Nephron (organoid): Measurements from ENCODE around the gene MGMT.

Experiments
- H3K27ac Mint-ChIP-seq, 3 experiments: 2 replicates each; pipeline ENCODE4 v1.8.0; 2020; ENCODE audit warnings: mixed read lengths in 3 of 3, mild to moderate bottlenecking in 2 of 3, moderate library complexity in 1 of 3
- H3K27me3 Mint-ChIP-seq: 2 replicates; pipeline ENCODE4 v1.8.0; 2021; ENCODE audit warnings: low read depth, mild to moderate bottlenecking, moderate library complexity, mixed read lengths
- H3K36me3 Mint-ChIP-seq: 2 replicates; pipeline ENCODE4 v1.8.0; 2020; ENCODE audit warnings: low read depth, mixed read lengths
- H3K4me1 Mint-ChIP-seq: 2 replicates; pipeline ENCODE4 v1.8.0; 2020; ENCODE audit warnings: mixed read lengths
- H3K4me3 Mint-ChIP-seq, 3 experiments: 2 replicates each; pipeline ENCODE4 v1.8.0; 2020; ENCODE audit warnings: mild to moderate bottlenecking in 3 of 3, mixed read lengths in 3 of 3, moderate library complexity in 2 of 3
- H3K9me3 Mint-ChIP-seq: 2 replicates; pipeline ENCODE4 v1.8.0; 2020; ENCODE audit warnings: mixed read lengths
- TF ChIP-seq, protein P1 (sequence below), 3 experiments: fragments of 200-600 bp; sonication (generic); IDR thresholded peaks; one replicate each; pipeline ENCODE4 v1.5.0; 2021; ENCODE audit warnings: antibody characterized with exemption in 3 of 3; ENCODE audit not compliant: unreplicated experiment in 3 of 3

MGMT gene

DNA sequence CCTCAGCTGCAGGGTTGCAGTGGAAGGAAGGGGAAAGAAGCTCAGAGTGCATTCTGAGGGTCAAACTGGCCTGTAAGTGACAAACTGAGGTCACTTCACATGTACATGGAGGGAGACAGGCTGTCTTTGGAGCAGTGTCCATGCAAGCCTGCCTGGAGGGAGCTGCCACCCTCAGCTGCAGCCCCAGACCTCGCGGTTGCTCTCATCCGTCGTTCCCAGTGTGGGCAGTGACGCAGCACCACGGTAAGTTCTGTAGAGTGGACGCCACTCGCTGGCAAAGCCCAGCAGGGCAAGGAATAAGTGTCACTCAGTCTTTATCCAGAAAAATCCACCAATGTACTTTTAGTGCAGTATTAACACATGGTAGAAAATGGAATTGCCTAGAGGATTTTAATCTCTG, 225.7 kb downstream of the MGMT start:
- Mint-ChIP-seq H3K36me3 (no peaks in the 10 kb centered on the region), H3K27ac (peak overlapping the region in 1 of 3 experiments; percentile 68), H3K4me1 (peaks cover 63% of the 10 kb centered on the region), H3K27me3 (peaks cover 12% of the 10 kb centered on the region), H3K9me3 (no peaks in the 10 kb centered on the region), H3K4me3 (no peak overlapping the region)
- TF ChIP-seq, protein P1, sequence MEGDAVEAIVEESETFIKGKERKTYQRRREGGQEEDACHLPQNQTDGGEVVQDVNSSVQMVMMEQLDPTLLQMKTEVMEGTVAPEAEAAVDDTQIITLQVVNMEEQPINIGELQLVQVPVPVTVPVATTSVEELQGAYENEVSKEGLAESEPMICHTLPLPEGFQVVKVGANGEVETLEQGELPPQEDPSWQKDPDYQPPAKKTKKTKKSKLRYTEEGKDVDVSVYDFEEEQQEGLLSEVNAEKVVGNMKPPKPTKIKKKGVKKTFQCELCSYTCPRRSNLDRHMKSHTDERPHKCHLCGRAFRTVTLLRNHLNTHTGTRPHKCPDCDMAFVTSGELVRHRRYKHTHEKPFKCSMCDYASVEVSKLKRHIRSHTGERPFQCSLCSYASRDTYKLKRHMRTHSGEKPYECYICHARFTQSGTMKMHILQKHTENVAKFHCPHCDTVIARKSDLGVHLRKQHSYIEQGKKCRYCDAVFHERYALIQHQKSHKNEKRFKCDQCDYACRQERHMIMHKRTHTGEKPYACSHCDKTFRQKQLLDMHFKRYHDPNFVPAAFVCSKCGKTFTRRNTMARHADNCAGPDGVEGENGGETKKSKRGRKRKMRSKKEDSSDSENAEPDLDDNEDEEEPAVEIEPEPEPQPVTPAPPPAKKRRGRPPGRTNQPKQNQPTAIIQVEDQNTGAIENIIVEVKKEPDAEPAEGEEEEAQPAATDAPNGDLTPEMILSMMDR (IDR thresholded peaks at IDR 0.05; ENCODE audit: unreplicated experiment in 3 of 3): no peak

DNA sequence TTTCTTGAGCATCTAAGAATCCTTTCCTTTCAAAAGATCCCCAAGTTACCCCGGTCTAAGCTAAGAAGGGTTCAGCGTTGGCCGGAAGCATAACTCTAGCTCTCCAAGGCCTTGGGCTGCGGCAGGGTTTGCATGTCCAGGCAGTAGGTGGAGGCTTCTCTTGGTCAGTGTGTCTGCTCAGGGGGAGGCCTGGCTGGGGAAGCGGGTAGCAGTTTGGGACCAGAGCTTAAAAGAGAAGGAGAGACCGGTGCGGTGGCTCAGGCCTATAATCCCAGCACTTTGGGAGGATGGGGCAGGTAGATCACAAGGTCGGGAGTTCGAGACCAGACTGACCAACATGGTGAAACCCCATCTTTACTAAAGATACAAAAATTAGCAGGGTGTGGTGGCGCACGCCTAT, 226.3 kb downstream of the MGMT start:
- Mint-ChIP-seq H3K27me3 (peaks cover 10% of the 10 kb centered on the region), H3K27ac (peak overlapping the region in 2 of 3 experiments; percentile 33 to 68), H3K4me3 (no peak overlapping the region), H3K36me3 (no peaks in the 10 kb centered on the region), H3K9me3 (no peaks in the 10 kb centered on the region), H3K4me1 (peaks cover 63% of the 10 kb centered on the region)
- TF ChIP-seq, protein P1 (IDR thresholded peaks at IDR 0.05; ENCODE audit: unreplicated experiment in 3 of 3): no peak

DNA sequence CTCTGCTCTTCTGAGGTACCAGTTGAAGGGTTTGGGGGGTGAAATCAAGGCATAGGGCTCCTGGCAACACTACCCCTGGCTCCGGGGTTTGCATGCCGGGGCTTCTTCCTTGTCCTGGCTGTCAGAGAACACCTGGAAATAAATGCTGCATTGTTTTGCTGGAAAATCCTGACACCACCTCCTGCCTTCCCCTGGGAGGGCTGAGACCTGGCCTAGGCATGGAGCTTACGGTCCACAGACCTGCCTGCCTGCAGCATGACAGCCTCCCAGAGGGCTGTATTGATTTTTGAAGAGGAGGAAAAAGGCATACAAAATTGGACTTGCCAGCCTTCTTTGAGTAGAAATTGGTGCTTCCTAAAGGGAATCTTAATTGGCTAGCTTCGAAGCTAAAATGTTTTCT, 227.1 kb downstream of the MGMT start:
- TF ChIP-seq, protein P1 (IDR thresholded peaks at IDR 0.05; ENCODE audit: unreplicated experiment in 3 of 3): no peak
- H3K4me3 Mint-ChIP-seq: no peak overlapping the region
- peaks cover 63% of the 10 kb centered on the region for H3K4me1 Mint-ChIP-seq
- H3K9me3 Mint-ChIP-seq: no peaks in the 10 kb centered on the region
- H3K27ac Mint-ChIP-seq: peak overlapping the region; percentile 77 to 87 (median 85)
- H3K36me3 Mint-ChIP-seq: no peaks in the 10 kb centered on the region
- H3K27me3 Mint-ChIP-seq: peaks cover 8% of the 10 kb centered on the region

DNA sequence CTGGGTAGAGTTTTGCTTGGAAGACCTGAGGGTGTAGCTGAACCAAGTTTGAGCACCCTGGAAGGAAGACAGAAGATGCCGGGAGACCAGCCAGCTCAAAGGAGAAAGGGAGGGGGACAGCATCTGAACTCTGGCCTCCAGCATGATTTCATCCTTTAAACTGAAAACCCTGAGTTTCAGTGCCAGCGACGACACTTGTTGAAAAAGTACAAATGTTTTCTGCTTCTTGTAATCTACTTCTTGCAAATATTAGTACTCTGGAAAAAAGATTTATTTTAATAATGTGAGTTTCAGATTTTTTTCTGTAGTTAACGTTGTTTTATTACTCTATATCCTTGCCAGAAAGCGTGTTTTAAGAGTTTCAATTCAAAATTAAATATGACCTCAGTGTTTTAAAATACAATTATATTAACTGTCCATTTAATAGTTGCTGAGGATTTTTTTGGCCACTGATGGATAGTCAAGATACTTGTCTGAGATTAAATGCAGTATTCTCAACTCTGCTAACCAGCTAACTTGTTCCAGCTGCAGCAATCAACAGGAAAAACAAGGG, 227.7 kb downstream of the MGMT start:
- TF ChIP-seq, protein P1 (IDR thresholded peaks at IDR 0.05; ENCODE audit: unreplicated experiment in 3 of 3): no peak
- Mint-ChIP-seq H3K4me3 (peak overlapping the region in 1 of 3 experiments; percentile 2), H3K36me3 (no peaks in the 10 kb centered on the region), H3K9me3 (no peaks in the 10 kb centered on the region), H3K27ac (peak overlapping the region; percentile 77 to 87 (median 85)), H3K4me1 (peaks cover 59% of the 10 kb centered on the region), H3K27me3 (peaks cover 8% of the 10 kb centered on the region)

DNA sequence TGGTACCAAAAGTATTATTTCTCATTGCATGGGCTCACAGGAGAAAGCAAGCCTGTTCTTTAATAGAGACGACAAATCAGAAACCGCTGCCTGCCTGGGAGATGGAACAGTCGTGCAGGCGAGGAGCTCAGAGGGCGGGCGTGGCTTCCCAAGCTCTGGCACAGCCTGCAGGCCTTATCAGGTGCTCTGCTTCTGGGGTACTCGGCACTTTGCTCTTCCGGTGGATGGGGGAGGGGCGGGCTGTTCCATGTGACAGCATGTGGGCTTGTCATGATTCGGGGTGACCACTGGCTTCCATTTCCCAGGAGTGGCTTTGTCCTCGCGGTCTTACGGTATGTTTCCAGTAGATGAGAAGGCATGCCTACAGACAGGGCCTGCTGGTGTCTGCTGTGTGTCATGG, 228.6 kb downstream of the MGMT start:
- Mint-ChIP-seq H3K4me1 (peaks cover 52% of the 10 kb centered on the region), H3K27ac (peak overlapping the region; percentile 66 to 85 (median 77)), H3K27me3 (peaks cover 14% of the 10 kb centered on the region), H3K36me3 (no peaks in the 10 kb centered on the region), H3K9me3 (no peaks in the 10 kb centered on the region), H3K4me3 (no peak overlapping the region)
- TF ChIP-seq, protein P1 (IDR thresholded peaks at IDR 0.05; ENCODE audit: unreplicated experiment in 3 of 3): no peak

DNA sequence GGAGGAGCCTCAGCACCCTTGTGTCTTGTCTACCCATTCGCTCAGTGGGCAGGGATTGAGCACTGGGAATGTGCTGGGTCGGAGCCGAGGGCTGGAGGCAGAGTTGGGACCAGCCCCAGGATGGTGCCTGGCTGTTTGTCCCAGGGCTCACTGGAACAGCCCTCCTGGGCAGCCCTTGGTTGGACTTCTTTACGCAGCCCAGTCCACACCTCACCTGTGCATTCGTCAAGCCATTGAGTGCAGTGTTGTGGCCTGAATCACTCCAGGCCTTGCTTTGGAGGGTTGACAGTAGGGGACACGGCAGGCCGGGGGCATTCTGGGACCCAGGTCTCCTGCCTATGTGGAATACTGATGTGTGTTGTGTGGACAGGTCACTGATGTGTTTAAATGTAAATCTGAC, 229.6 kb downstream of the MGMT start:
- TF ChIP-seq, protein P1 (IDR thresholded peaks at IDR 0.05; ENCODE audit: unreplicated experiment in 3 of 3): no peak
- Mint-ChIP-seq H3K36me3 (no peaks in the 10 kb centered on the region), H3K27me3 (peaks cover 16% of the 10 kb centered on the region), H3K4me1 (peaks cover 54% of the 10 kb centered on the region), H3K9me3 (no peaks in the 10 kb centered on the region), H3K4me3 (no peak overlapping the region), H3K27ac (no peak overlapping the region)
